NOMO-1 treated with dmso at 0.1 percent for 144 hours (cell line): ENCODE data around the gene CARS2.

Source experiments
- DNase-seq: peaks from one replicate; lab custom pipeline; 2025; ENCODE audit not compliant: unreplicated experiment; lab: John Stamatoyannopoulos, UW

CARS2 gene

DNA sequence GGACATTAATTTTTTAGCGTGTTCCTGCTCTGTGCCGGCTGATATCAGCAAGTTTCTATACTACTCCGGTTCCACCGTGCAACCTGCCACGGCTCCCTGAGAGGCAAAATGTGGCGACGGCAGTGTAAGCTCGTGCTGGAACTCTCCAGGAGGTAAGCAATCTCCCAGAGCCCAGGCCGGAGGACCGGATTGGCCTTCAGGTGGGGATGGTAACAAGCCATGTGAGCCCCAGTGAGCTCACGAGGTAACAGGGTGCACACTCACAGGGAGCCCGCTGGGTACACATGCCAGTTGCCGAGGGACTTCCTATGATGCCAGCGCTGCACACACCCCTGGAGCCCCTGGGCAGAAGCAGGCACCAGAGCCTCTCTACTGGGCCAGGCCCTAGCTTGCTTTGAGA, 52.1 kb downstream of the CARS2 start:
- no peak for DNase-seq

DNA sequence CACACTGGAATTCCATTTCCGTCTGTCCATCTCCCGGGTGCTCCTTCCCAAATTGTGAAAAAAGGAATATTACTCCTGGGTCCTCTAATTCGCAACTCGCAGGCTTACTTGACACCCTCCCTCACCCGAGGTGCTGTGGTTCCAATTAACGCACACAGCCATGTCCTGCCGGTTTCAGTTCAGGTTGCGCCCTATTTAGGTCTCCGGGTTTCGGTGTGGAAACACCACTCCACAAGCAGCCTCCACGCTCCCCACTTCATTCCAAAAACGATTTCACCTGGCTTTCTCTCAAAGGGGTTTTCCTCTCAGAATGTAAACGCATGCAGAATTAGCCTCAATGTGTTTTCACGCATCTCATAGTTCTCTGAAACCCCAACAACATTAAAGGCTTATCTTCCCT, 52.6 kb downstream of the CARS2 start:
- DNase-seq: no peak

DNA sequence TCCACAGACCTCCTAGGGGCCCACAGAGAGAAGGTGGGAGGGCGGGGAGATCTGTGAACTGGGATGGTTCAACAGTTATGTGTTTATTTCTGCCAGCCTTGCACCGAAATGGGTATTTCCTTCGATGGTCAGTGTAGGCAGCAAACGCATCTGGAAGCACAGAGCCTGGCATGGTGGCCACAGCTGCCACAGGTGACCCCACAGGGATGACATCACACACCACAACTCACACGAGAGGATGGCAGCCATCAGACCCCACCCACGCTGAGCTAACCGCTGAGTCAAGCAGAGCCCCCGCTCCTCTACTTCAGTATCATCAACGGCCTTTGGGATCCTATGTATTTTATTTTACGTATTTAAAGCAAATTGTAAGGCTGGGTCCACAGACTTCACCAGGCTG, 53.2 kb downstream of the CARS2 start:
- no peak for DNase-seq

DNA sequence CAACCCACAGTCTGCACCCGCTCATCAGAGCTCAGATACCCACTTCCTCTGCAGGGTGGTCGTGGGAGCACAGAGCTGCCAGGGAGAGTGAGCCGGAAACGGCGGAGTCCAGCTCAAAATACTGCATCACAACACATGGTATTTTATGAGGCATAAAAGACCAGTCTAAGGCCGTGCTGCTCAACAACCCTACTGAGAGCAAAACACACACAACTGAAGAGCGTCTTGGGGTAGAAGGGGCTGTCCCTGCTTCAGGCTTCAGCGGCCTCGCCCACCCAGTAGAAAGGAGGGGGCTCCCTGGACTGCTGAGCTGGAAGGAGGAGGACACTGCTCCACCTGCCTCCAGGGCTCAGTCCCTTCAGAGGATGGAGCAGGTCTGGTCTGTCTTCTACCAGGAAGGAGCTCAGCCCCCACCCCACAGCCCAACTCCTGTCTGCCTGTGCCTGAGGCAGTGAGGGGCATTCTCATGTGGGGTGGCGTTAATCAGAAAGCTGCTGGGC, 53.6 kb downstream of the CARS2 start:
- no peak for DNase-seq

DNA sequence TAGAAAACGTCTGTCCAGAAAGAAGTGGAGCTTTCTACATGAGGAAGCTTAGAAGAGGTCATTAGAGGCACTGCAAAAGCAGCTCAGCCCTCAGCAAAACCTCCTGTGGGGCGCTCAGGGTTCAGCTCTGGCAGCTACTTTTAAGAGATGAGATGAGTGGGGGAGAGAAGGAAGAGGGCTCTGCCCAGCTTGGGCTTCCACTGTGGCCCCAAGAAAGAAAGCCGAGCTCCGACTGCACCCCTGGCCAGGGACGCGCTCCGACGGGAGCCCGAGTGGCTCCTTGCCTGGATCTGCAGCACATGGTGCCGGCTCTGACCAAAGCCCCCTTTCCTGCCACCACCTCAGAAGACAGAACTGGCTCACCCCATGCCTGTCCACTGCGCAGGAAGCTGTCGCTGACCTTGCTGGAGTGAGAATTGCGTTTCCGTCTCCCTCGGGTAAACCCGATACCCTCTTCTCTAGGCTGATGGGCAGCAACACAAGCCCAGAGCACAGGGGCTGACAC, 54.1 kb downstream of the CARS2 start:
- no peak for DNase-seq

DNA sequence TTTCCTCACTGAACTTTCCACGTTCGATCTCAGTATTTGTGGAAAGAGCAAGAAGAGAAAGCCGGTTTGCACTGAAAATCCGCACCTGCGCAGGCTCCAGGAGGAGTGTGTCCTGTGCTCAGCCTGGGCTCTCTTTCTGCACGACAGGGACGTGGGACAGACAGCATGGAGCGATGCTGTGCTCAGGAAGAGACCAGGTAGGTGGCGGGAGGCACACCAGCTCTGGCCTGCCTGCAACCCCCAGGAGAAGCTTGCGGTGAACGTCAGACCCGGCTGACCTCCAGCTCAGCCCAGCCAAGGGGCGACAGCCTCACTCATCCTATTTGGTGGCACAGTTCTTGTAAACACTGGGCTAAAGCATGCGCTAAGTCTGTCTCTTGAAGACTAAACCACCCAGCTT, 54.6 kb downstream of the CARS2 start:
- DNase-seq: no peak

DNA sequence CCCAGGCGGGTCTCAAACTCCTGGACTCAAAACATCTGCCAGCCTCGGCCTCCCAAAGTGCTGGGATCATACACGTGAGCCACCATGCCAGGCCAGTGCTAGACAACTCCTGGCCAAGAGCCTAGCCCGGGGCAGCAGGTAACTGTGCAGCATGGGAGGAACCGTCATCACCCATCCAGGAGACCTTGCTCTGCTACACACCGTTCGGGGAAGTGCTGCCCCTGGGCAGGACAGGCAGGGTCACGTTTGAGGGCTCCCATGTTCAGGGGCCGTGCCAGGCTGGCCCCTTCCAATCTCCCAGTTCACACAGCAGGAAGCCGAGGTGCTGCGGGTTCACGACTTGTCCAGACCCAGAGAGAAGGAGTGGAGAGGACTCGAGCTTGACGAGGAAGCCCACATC, 55.5 kb downstream of the CARS2 start:
- no peak for DNase-seq

DNA sequence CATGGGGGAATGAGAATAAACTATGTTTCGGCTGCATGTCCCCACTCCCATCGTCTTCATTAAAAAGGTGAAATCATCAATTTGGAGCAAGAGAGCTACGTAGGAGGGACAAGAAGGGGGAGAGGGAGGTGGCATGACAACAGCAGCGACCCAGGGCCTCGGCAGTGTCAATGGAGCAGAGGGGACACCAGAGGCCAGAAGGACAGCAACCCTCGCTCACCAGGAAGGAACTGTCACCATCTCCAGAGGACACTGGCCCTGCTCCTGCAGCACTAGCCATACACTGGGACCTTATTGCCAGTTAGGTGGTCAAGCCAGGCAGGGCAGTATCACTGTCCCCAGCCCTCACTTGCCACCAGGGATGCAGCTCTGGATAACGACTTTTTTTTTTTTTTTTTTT, 56.4 kb downstream of the CARS2 start:
- no peak for DNase-seq

DNA sequence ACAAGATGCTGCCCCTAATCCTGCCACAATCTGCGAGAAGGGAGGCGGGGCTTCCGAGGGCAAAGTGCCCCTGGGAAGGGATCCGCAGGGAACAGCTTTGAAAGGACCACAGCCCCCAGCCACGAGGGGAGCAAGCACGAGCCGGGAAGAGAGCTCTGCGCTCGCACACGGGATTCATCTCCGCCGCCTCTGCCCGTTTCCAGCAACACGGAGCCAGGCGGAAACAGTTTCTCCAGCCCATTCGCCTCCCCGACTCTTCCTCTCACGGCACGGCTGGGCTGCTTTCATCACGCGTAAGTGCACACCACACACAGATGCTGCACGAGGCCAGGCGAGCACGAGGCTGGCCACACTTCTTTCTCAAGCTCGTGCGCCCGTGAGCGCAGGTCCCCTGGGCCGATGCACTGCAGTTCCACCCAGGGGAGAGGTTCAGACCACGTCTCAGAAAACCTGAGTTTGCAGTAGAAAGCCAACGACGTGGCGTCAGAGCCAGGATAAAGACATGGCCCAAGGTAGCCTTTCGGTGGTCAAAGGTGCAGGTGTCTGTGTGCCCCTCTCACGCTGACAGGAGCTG, 57.0 kb downstream of the CARS2 start:
- DNase-seq: no peak

DNA sequence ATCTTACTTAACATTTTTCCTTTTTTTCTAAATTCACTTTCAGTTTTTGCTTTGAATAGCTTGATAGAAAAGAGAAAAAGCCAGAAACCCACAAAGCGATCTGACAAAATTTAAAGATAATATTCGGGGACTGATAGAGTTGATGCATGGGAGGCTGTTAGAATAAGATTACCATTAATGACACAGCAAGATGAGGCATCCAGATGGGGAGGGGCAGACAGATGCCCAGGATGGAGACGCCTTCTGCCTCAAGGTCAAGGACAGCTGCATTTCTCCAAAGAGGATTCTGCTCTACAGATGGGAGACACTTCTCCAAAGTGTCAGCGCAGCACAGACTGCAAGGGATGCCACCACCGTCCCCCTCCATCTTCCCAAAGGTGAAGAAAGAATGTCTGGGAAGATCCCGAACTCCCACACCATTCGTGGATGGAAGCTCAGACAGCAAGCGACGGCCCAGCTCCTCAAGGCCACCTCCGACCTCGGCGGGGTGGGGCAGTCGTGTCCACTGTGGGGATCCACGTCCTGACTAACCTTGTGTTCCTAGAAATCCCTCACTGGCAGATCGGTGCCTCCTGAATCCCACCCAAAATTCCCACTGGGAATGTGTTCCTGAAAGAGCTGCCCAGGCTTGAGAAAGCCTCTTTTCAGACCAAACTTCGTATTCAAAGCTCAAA, 57.6 kb downstream of the CARS2 start:
- DNase-seq: no peak

DNA sequence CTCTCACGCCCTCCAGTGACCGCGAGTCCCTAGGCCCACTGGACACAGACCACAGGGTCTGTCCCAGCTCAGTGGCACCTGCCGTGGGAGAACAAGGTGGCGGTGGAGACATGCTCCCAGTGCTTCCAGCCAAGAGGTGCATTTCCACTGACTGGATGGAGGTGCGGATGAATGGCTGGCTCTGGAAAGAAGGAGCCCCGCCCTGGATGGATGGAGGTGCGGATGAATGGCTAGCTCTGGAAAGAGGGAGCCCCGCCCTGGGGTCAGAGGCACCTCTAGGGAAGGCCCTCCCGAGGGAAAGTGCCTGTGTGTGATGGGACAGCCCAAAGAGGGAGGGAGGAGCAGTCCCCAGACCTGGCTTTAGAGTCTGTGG, 58.6 kb downstream of the CARS2 start:
- DNase-seq: no peak

DNA sequence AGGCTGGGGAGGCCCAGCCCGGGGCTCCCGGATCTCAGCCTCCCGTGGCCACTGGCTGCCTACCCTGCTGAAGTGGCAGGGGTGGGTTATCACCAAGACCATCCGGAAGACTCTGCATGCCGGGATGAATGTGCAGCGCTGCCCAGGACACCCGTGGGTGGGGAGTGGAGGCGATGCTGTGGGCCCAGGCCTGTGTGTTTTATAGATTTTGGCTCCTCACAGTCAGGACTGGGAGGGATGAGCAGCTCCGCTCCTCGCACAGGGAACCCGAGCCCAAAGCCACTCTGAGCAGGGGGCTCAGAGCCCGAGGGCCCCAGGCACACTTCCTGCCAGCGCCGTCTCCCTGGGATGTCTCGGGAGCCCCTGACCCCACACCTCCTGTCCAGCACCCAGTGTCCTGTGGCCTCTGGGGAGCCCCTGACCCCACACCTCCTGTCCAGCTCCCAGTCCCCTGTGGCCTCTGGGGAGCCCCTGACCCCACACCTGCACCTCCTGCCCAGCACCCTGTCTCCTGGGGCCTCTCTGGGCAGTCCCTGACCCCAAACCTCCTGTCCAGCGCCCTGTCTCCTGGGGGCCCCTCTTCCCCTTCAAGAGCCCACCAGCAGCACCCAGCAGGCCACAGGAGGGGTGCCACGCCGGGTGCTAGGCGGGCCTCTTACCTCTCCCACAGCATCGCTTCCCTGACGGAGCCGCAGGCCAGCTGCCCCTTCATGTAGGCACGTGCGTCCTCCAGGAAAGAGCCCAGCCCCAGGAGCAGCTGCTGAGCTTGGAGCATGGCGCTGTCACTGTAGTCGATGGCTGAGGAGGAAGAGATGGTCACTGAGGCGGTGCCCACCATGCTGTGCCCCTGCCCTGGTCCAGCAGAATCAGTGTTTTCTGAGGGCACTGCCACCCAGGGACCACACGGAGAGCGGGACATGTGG, 59.2 kb downstream of the CARS2 start:
- DNase-seq: no peak

DNA sequence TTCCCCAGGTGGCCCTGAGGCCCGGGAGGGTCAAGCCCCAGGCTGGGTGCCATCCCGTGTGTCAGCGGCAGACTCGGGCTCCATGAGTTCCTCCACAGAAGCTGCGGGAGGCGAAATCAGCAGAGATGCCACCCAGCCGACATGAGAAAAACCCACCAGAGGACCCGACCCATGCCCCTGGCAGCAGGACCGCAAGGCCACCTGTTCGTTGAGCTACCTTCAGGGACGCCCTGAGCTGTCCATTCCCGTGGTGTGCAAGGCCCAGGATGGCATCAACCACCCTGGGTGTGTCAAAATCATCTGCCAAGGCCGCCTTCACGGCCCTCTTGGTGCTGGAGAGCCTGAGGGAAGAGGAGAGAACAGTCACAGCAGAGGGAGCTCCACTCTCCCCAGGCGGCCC, 60.2 kb downstream of the CARS2 start:
- no peak for DNase-seq

DNA sequence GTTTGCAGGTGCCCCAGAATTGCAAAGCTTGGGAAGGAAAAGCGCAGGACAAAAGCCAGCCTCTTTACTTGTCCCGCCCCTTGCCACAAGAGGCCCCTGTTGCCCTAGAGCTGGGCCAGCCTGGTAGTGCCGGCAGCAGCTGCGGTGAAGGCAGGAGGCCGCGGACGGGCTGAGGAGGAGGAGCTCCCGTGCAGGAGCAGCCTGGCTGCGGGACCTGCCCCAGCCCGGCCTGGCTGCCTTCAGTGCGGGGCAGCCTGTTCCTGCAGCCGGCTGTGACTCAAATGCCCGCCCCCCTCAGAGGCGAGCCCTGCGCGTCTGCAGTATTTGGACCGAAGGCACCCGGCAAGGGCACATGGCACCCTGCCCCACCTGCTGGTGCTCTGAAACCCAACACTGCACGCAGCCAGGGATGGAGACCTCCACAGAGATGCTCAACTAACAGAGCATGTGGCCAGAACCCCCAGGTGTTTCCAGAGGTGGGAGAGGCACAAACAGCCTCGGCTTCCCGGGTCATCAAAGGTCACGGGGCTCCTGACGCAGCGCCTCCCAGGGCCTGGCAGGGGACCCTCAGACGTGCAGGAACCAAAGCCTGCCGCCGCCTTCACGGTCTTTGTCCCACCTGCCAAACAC, 60.9 kb downstream of the CARS2 start:
- DNase-seq: peak; percentile 26

DNA sequence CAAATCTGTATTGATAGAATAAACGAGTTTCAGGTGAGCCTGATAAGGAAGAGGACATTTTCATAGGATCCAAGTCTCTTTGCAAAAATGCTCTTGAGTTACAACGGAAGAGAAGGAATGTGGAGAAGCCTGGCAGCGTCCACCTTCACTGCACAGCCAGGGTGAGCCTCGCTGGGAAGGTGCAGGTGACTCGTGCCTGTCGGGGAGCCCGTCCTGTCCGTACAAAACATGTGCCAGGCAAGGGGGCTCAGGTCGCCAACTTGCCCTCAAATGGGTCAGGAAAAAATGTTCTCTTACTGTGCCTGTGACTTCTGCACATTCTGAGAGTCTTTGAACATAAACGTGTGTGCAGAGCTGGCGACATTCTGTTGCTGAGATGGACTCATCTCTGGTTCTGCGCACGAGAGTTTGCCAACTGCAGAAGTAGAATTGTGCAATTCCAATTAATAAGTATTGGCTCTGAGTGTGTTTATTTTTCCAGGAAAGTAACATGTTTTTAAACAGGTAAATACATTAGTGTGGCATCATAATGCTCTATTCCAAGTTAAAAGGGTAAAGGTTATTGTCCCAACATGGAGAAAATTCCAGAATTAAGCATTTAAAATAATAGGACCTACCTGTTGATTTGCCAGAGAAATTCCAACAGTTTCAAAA, 62.0 kb downstream of the CARS2 start:
- no peak for DNase-seq

DNA sequence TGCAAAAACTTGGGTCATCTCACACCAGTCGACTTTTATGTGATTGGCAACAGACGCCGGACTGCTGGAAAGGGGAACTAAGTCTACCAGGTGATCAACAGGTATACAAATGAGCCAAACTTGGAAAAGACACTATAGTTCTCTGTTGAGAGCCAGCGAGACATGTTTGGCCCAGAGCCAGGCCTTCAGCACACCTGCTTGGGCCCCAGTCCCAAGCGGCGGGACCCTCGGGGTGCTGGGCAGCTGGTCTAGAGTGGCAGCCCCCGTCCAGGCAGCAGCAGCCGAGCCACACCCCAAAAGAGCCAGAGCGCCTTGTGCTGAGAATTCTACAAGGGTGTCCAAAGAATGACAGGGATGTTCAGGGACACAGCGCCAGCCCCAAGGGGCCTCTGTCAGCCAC, 62.6 kb downstream of the CARS2 start:
- no peak for DNase-seq

DNA sequence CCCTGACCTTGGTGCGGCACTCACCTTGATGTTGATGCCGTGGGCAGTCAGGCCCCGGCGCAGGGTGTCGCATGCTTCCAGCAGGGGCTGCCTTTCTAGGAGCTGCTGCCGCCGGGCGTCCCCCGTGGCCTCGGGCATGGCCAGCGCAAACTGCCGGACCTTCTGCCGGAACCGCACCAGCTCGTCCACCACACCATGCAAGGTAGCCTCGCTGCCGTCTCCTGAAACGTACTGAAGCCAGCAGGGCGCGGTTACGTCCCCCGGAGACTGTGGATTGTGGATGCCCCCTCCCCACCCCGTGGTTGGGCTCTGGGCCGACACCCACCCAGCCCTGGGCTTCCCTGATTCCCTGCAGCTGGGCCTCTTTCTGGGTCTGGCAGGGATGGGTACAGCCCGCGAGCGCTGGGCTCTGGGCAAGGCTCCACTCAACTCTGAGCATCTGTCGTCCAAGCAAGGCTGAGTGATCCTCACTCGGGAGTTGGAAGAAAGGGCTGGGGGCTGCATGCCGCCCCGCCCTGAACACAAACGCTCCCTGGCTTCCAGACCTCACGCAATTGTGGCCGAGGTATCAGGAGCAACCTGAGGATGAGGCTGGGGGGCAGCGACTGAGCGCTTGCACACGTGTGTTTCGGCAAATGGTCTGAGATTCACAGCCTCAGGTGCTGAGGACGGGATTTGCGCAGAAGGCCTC, 63.5 kb downstream of the CARS2 start:
- no peak for DNase-seq

DNA sequence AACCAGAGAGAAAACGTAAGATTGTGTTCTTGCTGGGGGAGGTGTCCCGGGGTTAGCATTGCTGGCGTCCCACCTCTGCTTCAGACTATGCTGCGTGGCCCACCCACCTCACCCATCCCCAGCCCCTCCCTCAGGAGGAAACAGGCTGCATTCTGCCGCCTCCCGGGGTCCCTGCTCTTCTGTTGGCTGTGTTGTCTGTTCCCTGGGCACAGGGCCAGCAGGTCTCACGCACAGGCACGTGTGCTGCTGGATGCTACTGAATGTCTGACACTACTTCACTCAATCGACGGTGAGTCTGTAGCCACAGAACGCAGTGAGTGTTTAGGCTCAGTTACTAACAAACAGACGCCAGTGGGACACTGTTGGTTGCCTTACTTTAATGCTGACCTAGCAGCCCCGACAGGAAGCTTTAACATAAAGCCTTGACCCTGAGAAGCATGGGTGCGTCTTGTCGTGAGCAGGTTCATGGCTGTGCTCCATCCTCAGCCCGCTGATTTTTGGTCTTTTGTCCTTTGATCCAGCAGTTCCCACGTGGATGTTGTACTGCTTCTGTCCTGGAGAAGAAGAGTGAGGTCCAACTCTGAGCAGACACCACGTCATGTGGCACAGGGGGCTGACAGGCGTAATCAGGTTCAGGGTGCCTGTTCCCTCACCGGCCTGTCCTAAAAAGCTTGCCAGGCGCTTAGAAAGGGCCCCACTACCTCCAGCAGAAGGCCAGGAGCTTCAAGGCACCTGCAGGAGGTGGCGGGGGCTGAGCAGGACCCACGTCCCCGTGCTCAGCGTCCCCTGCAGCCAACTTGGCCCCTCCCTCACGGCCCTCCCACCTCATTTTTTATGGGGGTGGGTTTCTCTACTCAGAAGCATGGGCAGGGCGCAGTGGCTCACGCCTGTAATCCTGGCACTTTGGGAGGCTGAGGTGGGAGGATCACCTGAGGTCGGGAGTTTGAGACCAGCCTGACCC, 64.6 kb downstream of the CARS2 start:
- no peak for DNase-seq

DNA sequence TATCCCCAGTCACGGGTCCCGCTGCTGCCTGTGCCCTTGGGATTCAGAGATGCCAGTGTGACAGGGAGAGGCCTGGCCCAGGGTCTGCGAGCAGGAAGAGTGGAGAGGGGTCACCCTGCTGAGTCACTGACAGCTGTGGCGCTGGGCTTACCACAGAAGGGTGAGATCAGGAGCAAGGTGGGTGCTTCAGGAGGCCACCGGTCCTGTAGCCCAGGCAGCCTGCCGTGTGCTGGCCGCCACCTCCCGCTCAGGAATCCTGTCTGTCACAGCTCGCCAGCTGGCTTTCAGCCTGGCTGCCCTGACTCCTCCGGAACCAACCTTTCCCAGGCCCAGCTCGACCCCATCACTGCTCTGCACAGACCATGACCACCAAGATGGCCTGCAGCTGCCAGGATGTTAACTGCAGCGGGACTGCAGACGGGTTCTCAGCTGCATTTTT, 65.3 kb downstream of the CARS2 start:
- DNase-seq: no peak
